Transverse colon (tissue), 4 donors: ENCODE data around the gene LMX1B. TPM values are rescaled to one million over a fixed set of nuclear protein-coding genes. Genes with fewer than 3 reads are reported as not detected.

ENCODE experiments used
- DNase-seq: peaks from one replicate; pipeline ENCODE4 v3.0.0-alpha.2; 2019
- H3K27ac ChIP-seq, 4 donors: fragments of 200-600 bp; sonication (generic); 2 replicates each; pipeline ENCODE4 v1.5.1; 2016 to 2018; ENCODE audit warnings: inconsistent platforms in 4 of 4
- H3K27me3 ChIP-seq: fragments of 200-600 bp; sonication (generic); 2 replicates; pipeline ENCODE4 v1.5.1; 2017; ENCODE audit warnings: inconsistent platforms
- H3K36me3 ChIP-seq, 4 donors: fragments of 200-600 bp; sonication (generic); 2 replicates each; pipeline ENCODE4 v1.5.1; 2017 to 2019; ENCODE audit warnings: inconsistent platforms in 4 of 4
- H3K4me1 ChIP-seq, 4 donors: fragments of 200-600 bp; sonication (generic); 2 replicates each; pipeline ENCODE4 v1.5.1; 2017 to 2020; ENCODE audit warnings: inconsistent platforms in 4 of 4
- H3K4me3 ChIP-seq, 4 donors: fragments of 200-600 bp; sonication (generic); 1 replicate in 1 of 4; 2 replicates in 3 of 4; pipeline versions ENCODE4 v1.5.1 to v1.6.1; 2017 to 2019; ENCODE audit warnings: inconsistent platforms in 4 of 4
- H3K9me3 ChIP-seq, 2 donors: fragments of 200-600 bp; sonication (generic); 2 replicates each; pipeline ENCODE4 v1.5.1; 2017 to 2019; ENCODE audit warnings: inconsistent platforms in 2 of 2
- CTCF ChIP-seq, 5 experiments: fragments of 200-600 bp in 3 of 5; fragments of 450-650 bp in 2 of 5; sonication (generic) in 3 of 5; IDR thresholded peaks; 1 replicate in 2 of 5; 2 replicates in 3 of 5; pipeline ENCODE4 v1.5.1; 2016 to 2017; ENCODE audit warnings: antibody characterized with exemption in 5 of 5, inconsistent platforms in 3 of 5, mild to moderate bottlenecking in 2 of 5, moderate library complexity in 1 of 5
- EP300 ChIP-seq: sonication (generic); formaldehyde crosslinking; IDR thresholded peaks from one replicate; pipeline ENCODE4 v1.6.1; 2017; ENCODE audit warnings: antibody characterized with exemption, low read depth
- POLR2A ChIP-seq: fragments of 450-650 bp; IDR thresholded peaks from one replicate; pipeline ENCODE4 v1.6.1; 2016; ENCODE audit warnings: antibody characterized with exemption, mild to moderate bottlenecking, moderate library complexity
- POLR2AphosphoS5 ChIP-seq, 3 donors: sonication (generic); formaldehyde crosslinking; IDR thresholded peaks; one replicate each; pipeline ENCODE4 v1.6.1; 2016; ENCODE audit warnings: antibody characterized with exemption in 3 of 3
- WGBS, 2 donors: methylation state at CpG; one replicate each; pipeline ENCODE4 v1.1.5; 2018; ENCODE audit warnings: low coverage in 1 of 2; 5-methylcytosine and 5-hydroxymethylcytosine counted together
- in situ Hi-C, 4 donors: fragments of 200-750 bp; cut with MboI; loops; one replicate each; pipeline versions ENCODE4 v1.15.0 to v1.15.1; 2017; ENCODE audit warnings: low sequenced_read_pairs in 3 of 4, low pct_ligation_motif_present in 1 of 4, low pct_unique_long_range_greater_than_20kb in 1 of 4
- intact Hi-C: fragments of 100-400 bp; cut with DNase I; formaldehyde crosslinking; loops from one replicate; pipeline ENCODE4 v1.15.1; 2023; ENCODE audit warnings: low total_unique reads
- total RNA-seq, 4 donors: library from RNA; depleted of rRNA; stranded (reverse); fragments of >200 nt; gene quantifications; one replicate each; pipeline ENCODE4 v1.1.0, GENCODE V29; 2016

The LMX1B gene
- total RNA-seq, 4 donors from 2014 or later = 0.64 TPM; not detected in 3

GRCh38 chr9:126667190-126668055, 53.7 kb downstream of the LMX1B start:
- intact Hi-C loops = no loop called here
- H3K4me3 ChIP-seq = no peak overlapping the region
- no peak for DNase-seq
- no peaks in the 10 kb centered on the region for H3K36me3 ChIP-seq
- in situ Hi-C loops = no loop called here
- 51 to 60% methylated on average over 1 to 15 of the region's 15 CpGs for WGBS, 2 donors
- no peaks in the 10 kb centered on the region for H3K9me3 ChIP-seq
- peaks cover 100% of the 10 kb centered on the region for H3K27me3 ChIP-seq
- H3K4me1 ChIP-seq = peaks cover 0 to 8% (median 6%) of the 10 kb centered on the region in 4 donors
- TF ChIP-seq CTCF (IDR thresholded peaks at IDR 0.05) = no peak
- TF ChIP-seq EP300 = no peak
- no peak for TF ChIP-seq POLR2A
- no peak for TF ChIP-seq POLR2AphosphoS5 (IDR thresholded peaks at IDR 0.05)
- no peak overlapping the region for H3K27ac ChIP-seq

- H3K27me3 ChIP-seq = peaks cover 100% of the 10 kb centered on the region
- WGBS, 2 donors = 50 to 100% methylated on average over 1 to 3 of the region's 3 CpGs
- H3K4me3 ChIP-seq = no peak overlapping the region
- H3K27ac ChIP-seq = no peak overlapping the region
- in situ Hi-C loops (no loop called here), intact Hi-C loops (no loop called here)
- peaks cover 0 to 7% (median 6%) of the 10 kb centered on the region in 4 donors for H3K4me1 ChIP-seq
- TF ChIP-seq POLR2A = no peak
- TF ChIP-seq POLR2AphosphoS5 (IDR thresholded peaks at IDR 0.05) = no peak
- TF ChIP-seq CTCF (IDR thresholded peaks at IDR 0.05) = no peak
- no peaks in the 10 kb centered on the region for H3K36me3 ChIP-seq
- DNase-seq = no peak
- H3K9me3 ChIP-seq = no peaks in the 10 kb centered on the region
Observed at GRCh38 chr9:126668058-126668457, 54.3 kb downstream of the LMX1B start.

GRCh38 chr9:126669108-126669507, 55.4 kb downstream of the LMX1B start:
- WGBS, 2 donors = 60 to 72% methylated on average over 3 to 13 of the region's 14 CpGs
- H3K27me3 ChIP-seq = peaks cover 100% of the 10 kb centered on the region

More at GRCh38 chr9:126669108-126669507, 55.4 kb downstream of the LMX1B start:
- H3K4me3 ChIP-seq = no peak overlapping the region
- in situ Hi-C loops (no loop called here), intact Hi-C loops (no loop called here)
- H3K9me3 ChIP-seq = no peaks in the 10 kb centered on the region
- no peak for DNase-seq
- no peak overlapping the region for H3K27ac ChIP-seq
- no peaks in the 10 kb centered on the region for H3K36me3 ChIP-seq
- H3K4me1 ChIP-seq = peaks cover 0 to 7% (median 6%) of the 10 kb centered on the region in 4 donors
- no peak for TF ChIP-seq POLR2AphosphoS5 (IDR thresholded peaks at IDR 0.05)
- TF ChIP-seq EP300 = no peak
- no peak for TF ChIP-seq POLR2A
- no peak for TF ChIP-seq CTCF (IDR thresholded peaks at IDR 0.05)
